Raji (cell line): ENCODE results near the gene WDR59.

Source experiments
- POLR2A ChIP-seq: IDR thresholded peaks from 2 replicates; pipeline ENCODE4 v1.6.1; 2011; ENCODE audit warnings: low read depth, low read length, control low read depth; ENCODE audit not compliant: insufficient read depth

The WDR59 gene

DNA sequence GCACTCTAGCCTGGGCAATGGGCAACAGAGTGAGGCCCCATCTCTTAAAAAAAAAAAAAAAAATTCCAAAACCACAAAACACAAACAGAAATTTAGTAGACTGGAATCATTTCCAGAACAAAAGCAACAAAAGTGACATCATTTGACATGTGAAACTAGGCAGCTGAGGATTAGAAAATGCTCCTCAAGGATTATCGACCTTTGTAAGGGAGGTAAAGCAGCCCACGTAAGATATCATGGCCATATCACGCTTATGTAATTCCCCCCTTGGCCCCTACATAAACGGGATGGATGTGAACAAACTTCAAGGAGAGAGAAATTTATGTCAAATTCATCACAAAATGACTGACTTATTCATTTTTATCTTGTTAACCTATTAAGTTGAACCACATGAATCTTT lies 83.3 kb downstream of the WDR59 start:
- TF ChIP-seq POLR2A, result no peak

DNA sequence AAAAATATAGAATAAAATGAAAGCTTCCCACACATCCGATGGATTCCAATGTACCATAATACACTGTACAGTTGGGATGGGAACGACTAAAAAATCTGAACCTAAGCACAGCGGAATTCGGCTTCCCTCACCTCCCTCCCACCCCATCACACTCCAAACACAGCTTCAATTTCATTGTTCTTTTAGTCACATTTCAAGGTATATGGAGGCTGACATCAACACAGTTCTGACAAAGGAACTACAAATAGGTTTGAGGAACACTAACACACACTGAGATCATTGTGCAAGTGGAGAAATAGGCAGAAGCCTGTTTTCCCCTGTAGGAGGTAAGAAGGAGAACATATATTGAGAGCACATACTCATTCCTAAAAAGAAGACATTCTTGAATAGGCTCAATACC lies 85.1 kb downstream of the WDR59 start:
- TF ChIP-seq POLR2A, result no peak

DNA sequence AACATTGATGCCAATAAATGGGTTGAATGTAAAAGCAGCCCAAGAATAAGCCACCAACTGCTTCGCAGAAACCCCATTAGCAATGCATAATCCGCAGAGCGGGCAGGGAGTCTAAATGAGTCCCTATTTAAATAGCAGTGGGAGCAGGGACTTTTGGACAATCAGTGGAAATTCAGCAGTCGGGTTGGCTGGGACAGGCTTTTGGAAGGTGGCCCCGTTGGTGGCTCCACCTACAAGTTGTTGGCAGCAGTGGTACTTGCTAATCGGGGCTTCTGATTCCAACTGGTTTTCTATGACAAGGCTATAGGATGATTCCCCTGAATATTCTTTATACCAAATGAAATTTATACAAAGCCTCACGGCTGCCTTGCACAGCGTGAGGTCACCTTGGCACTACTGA lies 86.3 kb downstream of the WDR59 start:
- no peak for TF ChIP-seq POLR2A

DNA sequence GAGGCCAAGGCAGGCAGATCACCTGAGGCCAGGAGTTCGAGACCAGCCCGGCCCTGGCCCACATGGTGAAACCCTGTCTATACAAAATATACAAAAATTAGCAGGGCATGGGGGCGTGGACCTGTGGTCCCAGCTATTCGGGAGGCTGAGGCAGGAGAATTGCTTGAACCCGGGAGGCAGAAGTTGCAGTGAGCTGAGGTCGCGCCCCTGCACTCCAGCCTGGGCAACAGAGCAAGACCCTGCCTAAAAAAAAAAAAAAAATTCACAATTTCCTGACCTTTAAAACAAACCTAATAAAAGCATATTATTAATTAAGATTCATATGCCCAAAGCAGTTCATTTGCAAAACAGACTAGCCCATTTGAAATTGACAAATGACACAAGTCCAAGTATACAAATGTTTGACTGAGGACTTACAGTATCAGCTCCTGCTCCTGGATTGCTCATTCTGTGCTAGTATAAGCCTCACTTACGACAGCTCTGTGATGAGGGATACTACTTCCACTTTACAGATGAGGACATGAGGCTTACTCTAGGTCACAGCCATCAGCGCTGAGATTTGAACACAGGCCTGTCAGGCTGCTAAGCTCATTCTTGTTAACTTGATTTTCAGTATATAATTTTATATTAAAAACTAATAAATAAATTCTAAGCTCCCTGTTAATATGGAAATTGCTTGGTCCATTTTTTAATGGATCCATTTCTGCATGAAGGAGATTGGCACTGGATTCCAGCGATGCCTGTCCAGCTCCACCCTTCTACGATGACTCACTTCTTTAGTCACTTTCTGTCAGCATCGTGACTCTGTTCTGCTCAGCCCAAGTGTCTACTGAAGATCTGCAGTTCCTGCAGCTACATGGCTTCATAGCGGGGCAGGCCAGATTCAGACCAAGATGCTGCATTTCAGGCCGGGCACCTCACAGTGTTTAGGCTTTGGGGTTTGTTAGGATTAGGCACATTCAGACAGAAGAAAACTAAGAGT lies 88.2 kb downstream of the WDR59 start:
- no peak for TF ChIP-seq POLR2A

DNA sequence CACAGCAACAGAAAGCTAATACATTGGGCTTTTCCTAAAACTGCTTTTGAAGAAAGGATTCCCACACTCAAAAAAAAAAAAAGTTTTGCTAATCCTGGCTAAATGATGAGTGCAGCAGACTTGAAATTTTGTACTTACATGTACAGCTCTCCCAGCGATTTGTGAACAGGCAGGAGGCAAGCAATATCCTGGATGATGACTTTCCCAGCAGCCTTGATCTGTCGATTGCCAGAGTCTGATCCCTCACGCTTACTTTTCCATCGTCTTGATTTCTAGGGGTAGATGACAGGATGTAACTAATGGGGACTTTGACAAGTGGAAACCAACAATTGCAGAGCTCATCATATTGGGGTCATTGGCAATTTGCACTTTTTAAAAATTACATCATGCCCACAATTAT lies 91.4 kb downstream of the WDR59 start:
- TF ChIP-seq POLR2A, result no peak

DNA sequence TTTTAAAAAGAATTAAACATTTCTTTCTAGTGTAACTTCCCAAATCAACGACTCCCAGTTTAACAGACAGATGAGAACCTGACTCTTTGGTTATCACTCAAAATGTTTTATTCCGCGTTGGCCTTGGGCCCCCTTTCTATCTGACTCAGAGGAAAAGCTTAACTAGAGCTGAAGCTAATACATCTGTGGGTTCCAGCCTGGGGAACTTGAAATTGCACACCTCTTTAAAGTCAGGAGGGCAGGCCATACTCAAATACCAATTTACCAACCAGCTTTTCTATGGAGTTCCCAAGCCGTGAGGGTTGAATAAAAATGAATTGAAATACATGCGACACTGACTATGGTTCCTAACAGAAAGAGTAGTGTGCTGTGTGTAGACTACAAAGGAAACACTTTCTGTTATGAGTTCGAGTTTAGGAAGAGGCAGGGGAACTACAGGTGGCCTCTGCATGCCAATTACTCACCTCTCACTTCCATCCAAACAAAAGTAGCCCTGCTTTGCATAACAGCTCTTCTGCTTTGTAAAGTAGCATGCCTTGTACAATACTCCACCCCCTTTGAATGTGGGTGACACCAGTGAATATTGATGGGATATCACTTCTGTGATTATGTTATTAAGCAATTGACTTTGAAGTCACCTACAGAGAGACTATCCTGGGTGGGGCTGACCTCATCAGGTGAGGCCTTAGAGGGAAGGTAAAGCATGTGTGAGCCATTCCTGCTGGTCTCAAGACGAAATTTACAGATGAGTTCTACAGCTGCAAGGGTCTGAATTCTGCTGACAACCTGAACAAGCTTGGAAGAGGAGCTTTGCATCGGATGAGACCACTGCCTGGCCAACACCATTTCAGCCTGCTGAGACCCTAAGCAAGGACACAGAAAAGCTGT lies 92.1 kb downstream of the WDR59 start:
- TF ChIP-seq POLR2A, result peak; percentile 37; the same call in 1 of the 2 replicates

DNA sequence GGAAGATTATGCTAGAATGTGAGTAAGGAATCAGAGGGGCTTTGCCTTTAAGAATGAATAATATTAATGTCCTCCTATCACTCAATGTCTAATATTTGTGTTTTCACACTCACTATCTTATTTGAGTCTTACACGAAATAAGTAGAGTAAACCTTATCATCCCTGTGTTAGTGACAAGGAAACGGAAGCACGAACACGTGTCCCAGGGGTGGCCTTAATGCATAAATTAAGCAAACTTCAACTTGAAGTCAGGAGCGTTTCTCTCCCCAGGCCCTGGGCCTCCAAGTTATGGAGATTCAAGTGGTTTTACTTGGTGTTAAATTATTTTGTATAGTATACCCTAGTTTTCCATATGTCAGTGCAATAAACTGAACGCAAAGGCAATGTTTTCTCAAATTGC lies 96.0 kb downstream of the WDR59 start:
- no peak for TF ChIP-seq POLR2A

DNA sequence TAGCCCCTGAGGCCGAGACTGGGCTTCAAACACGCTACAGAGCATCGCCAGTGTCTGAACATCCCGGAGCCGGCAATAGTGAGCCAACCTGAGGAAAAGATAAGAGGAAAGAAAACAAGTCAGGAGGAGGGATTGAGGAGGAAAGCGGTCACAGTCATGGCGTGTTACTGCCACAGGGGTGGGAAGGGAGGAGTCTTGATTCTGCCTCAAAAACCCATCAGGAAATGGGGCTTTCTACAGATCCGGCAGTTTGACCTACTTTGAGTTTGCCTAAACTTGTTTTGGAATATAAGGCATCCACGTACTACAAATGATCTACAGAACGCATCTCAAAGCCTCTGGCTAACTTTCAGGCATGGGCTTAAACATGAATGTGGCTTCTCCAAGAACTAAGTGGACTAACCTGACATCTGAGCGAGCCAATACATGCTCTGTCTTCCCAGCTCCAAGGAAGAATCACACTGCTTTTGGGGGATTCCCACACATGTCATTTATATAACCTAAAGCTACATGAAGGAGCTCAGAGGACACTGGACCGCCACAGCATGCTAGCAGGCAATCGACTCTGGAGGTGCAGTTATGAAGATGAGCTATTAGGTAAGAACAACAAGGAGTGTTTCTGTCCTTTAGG lies 96.6 kb downstream of the WDR59 start:
- TF ChIP-seq POLR2A, result no peak

DNA sequence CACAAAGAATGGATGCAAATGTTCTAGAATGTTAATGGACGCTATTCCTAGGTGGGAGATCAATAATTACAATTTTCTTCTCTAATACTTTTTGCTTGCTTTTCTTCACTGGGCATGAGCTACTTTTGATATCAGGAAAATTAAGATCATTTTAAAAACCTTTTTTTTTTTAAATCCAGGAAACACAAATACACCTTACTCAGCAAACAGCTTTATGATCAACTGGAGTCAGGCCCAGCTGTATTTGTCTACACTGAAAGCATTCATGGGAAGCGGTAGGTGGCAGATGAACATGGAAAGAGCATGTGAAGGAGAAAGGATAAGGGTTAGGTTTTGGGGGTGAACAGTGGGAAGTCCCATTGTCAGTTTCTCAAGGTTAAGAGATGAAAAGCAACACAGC lies 97.8 kb downstream of the WDR59 start:
- TF ChIP-seq POLR2A, result no peak

DNA sequence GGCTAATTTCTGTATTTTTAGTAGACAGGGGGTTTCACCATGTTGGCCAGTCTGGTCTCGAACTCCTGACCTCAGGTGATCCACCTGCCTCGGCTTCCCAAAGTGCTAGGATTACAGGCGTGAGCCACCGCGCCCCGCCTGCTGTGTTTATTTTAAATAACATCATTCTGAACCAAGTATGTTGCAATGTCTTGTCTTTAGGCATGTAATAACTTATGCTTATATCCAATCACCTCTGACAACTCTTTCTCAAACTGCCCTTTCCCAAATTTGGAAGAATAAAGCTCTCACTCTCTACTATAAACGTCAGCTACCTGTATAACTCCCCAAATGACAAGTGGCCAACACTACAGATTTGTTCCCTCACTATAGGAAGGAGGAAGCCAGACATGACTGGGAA lies 107.2 kb downstream of the WDR59 start:
- no peak for TF ChIP-seq POLR2A

DNA sequence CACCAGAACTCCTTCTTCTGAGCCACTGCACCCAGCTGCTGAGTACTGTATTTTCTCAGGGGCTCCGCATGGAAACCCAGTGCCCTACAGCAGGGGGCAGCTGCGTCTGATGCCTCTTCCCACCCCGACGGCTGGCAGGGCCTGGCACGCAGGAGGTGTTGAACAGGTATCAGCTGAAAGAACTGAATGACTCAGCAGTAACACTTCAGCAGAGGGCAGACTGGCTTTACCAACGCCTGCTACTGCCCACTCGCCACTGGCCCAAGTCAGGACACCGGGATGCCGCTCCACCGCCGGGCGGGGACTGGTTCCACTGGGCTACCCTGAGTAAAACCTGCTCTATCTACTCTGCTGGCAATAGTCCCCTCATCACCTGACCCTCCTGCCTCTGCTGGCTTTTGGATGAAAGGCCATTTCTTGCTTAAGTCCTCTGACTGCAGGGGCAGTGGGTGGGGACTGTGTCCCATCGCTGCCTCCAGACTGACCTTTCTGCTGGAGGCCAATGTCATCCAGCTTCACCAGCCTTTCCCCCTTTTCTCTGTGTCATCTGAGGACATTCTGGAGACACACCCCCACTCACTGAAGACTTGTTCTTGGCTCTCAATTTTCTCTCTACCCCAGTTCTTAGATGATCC lies 109.9 kb downstream of the WDR59 start:
- no peak for TF ChIP-seq POLR2A

DNA sequence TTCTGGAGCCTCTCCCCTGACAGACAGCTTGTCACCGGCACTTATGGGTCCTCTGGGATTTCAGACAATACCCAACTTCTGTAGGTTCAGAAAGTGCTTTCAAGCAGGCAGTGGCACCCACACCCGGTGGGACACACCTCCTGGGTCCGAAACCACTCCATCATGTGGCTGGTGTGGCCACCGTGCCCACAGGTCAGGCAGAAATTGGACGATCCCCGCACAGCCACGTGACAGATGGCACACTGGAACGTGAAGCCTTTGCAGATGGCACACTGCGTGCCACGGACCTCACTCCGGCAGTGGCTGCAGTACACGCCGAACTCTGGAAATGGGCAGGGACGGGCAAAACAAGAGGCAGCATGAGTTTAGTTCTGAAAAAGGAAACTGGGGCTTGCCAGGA lies 110.8 kb downstream of the WDR59 start:
- TF ChIP-seq POLR2A, result no peak

DNA sequence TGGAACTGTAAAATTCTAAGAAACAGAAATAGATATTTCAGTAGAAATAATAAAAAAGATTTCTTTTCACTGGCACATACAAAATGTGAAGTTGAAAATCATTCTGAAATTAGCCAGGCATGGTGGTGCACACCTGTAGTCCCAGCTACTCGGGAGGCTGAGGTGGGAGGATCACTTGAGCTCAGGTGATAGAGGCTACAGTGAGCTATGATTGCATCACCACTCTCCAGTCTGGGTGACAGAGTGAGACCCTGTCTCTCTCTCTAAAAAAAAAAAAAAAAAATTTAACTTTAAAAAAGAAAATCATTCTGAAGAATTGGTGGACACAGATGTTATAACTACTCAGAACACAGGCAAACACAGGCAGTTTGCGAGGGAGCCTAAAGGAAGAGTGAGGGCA lies 112.6 kb downstream of the WDR59 start:
- TF ChIP-seq POLR2A, result no peak

DNA sequence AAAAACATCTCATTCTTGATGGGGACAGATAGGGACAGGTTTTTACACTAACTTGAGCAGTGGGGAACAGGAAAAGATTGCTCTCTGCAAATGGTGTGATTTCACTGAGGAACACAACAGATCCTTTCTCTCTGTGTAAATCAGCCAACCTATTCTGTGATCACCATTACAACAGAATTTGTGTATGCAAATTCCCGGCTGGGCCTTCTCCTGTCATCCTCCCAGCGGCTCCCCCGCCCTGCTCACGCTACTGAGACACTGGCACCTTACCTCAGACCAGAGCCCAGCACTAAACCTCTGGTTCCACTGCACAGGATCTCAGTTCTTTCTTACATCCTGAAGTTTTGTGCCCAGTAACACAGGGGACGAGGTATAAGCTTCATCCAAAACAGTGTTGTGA lies 113.3 kb downstream of the WDR59 start:
- no peak for TF ChIP-seq POLR2A

DNA sequence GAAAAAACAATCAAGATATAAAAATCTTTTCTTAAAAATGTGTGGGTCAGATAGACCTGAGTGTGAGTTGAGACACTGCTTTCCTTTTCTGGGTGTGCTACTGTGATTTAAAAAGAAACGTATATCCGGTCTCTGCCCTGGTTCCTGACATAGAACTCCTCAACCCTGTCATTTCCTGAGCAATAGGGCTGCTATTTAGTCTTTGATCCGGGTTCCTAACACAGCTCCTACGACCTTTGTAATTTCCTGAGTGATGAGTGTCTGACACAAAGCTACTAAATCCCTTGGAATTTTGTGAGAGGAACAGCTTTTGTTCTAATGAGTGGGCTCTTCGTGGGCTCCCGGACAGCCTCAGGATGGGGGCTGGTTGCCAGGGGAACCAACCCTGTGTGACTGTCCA lies 116.4 kb downstream of the WDR59 start:
- TF ChIP-seq POLR2A, result no peak
